Stimulated activated CD8-positive, alpha-beta memory T cell treated with anti-CD3 and anti-CD28 coated beads, Interleukin-4, amount 100 ng/mL, for 24 hours (primary cell): ENCODE data around the gene NDE1.
"Not testable (repeated sequence)": the region's sequence is repeated elsewhere in the genome, so short reads cannot be mapped to it uniquely, and the experiment has no call there.

ENCODE experiments used
- DNase-seq: peaks from one replicate; pipeline ENCODE4 v3.0.0-alpha.2; 2020; ENCODE audit warnings: low read depth

NDE1 gene

GRCh38 chr16:15621456-15621855 lies 28.6 kb upstream of the NDE1 start:
- no peak for DNase-seq

GRCh38 chr16:15621889-15622288 lies 28.2 kb upstream of the NDE1 start:
- no peak for DNase-seq

- DNase-seq: no peak
Measured at GRCh38 chr16:15631730-15632409, 18.2 kb upstream of the NDE1 start.

- DNase-seq: no peak
Measured at GRCh38 chr16:15635926-15636325, 14.1 kb upstream of the NDE1 start.

GRCh38 chr16:15636392-15636873 lies 13.6 kb upstream of the NDE1 start:
- DNase-seq: no peak

GRCh38 chr16:15639061-15639568 lies 10.9 kb upstream of the NDE1 start:
- DNase-seq: no peak

- no peak for DNase-seq
Measured at GRCh38 chr16:15640966-15641365, 9.1 kb upstream of the NDE1 start.

- DNase-seq: no peak
Measured at GRCh38 chr16:15641753-15642556, 8.1 kb upstream of the NDE1 start.

GRCh38 chr16:15642557-15643047 lies 7.4 kb upstream of the NDE1 start:
- DNase-seq: peak; percentile 54

- peak; percentile 100 for DNase-seq
Measured at GRCh38 chr16:15643048-15643945, 6.7 kb upstream of the NDE1 start, which contains the start of gene MARF1. TSS of gene MARF1 (minus strand) at chr16:15643154. CDS start at chr16:15639233, 3,921 bp downstream.

- no peak for DNase-seq
Measured at GRCh38 chr16:15643946-15644250, 6.1 kb upstream of the NDE1 start.

GRCh38 chr16:15644267-15644961 lies 5.6 kb upstream of the NDE1 start:
- no peak for DNase-seq

- DNase-seq: not testable (repeated sequence)
Measured at GRCh38 chr16:15644962-15645465, 5.0 kb upstream of the NDE1 start.

GRCh38 chr16:15646557-15647293 lies 3.3 kb upstream of the NDE1 start:
- DNase-seq: not testable (repeated sequence)

GRCh38 chr16:15647294-15648014 lies 2.6 kb upstream of the NDE1 start:
- DNase-seq: no peak

- no peak for DNase-seq
Measured at GRCh38 chr16:15648135-15648730, 1.8 kb upstream of the NDE1 start.

GRCh38 chr16:15649311-15649710 lies 734 bp upstream of the NDE1 start:
- DNase-seq: not testable (repeated sequence)

GRCh38 chr16:15649727-15650018 lies 372 bp upstream of the NDE1 start:
- no peak for DNase-seq

- peak; percentile 24 for DNase-seq
Measured at GRCh38 chr16:15650698-15651171, 690 bp downstream of the NDE1 start.
